Thoracic aorta (tissue), 2 donors: ENCODE data around the gene ITSN2. TPM values are rescaled to one million over a fixed set of nuclear protein-coding genes. Genes with fewer than 3 reads are reported as not detected.

Experiments used
- ATAC-seq: fragments of 150-250 bp; one replicate; pipeline ENCODE4 v1.8.0; 2017; ENCODE audit warnings: low read depth; ENCODE audit not compliant: insufficient number of reproducible peaks, low FRiP score
- DNase-seq: peaks from one replicate; pipeline ENCODE4 v3.0.0-alpha.2; 2020; ENCODE audit warnings: low spot score
- H3K27ac ChIP-seq, 2 donors: fragments of 200-600 bp; sonication (generic); 1 replicate in 1 of 2; 2 replicates in 1 of 2; pipeline ENCODE4 v1.5.1; 2016; ENCODE audit warnings: mild to moderate bottlenecking in 2 of 2, moderate library complexity in 2 of 2
- H3K27me3 ChIP-seq: fragments of 200-600 bp; sonication (generic); replicated peaks from 2 replicates; pipeline ENCODE4 v1.6.0; 2016; ENCODE audit warnings: mild to moderate bottlenecking; ENCODE audit not compliant: insufficient read depth
- H3K36me3 ChIP-seq: fragments of 200-600 bp; sonication (generic); one replicate; pipeline ENCODE4 v1.5.1; 2016
- H3K4me1 ChIP-seq, 2 donors: fragments of 200-600 bp; sonication (generic); 1 replicate in 1 of 2; 2 replicates in 1 of 2; pipeline versions ENCODE4 v1.5.1 to v1.6.0; 2016; ENCODE audit warnings: low read depth in 2 of 2, mild to moderate bottlenecking in 1 of 2; ENCODE audit not compliant: control insufficient read depth in 1 of 2
- H3K4me3 ChIP-seq: fragments of 200-600 bp; sonication (generic); 2 replicates; pipeline ENCODE4 v1.5.1; 2016; ENCODE audit warnings: mild to moderate bottlenecking
- H3K9me3 ChIP-seq: fragments of 200-600 bp; sonication (generic); 2 replicates; pipeline ENCODE4 v1.5.1; 2016
- total RNA-seq, 2 donors: library from RNA; depleted of rRNA; stranded (reverse); fragments of >200 nt; gene quantifications; one replicate each; pipeline versions ENCODE4 v1.1.0 to v1.2.3, GENCODE V29; 2016
- TF ChIP-seq, protein P1 (sequence below): fragments of 200-600 bp; sonication (generic); IDR thresholded peaks from one replicate; pipeline ENCODE4 v1.5.1; 2019; ENCODE audit warnings: antibody characterized with exemption

Gene ITSN2
- total RNA-seq, 2 donors from 2014 or later: 64.0 to 121 TPM

DNA sequence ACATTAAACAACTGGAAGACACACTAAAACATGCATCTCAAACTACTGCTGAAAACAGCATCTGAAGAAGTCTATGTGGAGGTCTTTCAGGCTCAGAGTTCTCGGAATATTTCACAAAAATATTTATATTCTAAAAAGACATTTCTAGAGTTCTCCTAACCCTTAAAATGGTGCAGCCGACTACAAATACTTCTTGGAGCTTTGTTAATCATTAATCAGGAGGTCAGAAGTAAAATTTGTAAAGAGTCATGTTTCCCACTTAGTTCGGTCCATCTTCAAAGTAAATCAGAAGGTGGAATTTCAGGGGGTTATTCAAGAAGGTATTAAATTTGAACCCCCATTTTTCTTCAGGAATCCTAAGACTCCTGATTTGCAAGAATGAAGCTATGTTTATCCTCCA lies 112.7 kb downstream of the ITSN2 start:
- TF ChIP-seq, protein P1, sequence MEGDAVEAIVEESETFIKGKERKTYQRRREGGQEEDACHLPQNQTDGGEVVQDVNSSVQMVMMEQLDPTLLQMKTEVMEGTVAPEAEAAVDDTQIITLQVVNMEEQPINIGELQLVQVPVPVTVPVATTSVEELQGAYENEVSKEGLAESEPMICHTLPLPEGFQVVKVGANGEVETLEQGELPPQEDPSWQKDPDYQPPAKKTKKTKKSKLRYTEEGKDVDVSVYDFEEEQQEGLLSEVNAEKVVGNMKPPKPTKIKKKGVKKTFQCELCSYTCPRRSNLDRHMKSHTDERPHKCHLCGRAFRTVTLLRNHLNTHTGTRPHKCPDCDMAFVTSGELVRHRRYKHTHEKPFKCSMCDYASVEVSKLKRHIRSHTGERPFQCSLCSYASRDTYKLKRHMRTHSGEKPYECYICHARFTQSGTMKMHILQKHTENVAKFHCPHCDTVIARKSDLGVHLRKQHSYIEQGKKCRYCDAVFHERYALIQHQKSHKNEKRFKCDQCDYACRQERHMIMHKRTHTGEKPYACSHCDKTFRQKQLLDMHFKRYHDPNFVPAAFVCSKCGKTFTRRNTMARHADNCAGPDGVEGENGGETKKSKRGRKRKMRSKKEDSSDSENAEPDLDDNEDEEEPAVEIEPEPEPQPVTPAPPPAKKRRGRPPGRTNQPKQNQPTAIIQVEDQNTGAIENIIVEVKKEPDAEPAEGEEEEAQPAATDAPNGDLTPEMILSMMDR: no peak
- ATAC-seq: no peak
- peaks cover 38% of the 10 kb centered on the region for H3K36me3 ChIP-seq
- H3K4me3 ChIP-seq: no peak overlapping the region
- DNase-seq: no peak
- H3K27ac ChIP-seq: no peak overlapping the region
- no peaks in the 10 kb centered on the region for H3K4me1 ChIP-seq
- no peaks in the 10 kb centered on the region for H3K9me3 ChIP-seq
- no peaks in the 10 kb centered on the region for H3K27me3 ChIP-seq

DNA sequence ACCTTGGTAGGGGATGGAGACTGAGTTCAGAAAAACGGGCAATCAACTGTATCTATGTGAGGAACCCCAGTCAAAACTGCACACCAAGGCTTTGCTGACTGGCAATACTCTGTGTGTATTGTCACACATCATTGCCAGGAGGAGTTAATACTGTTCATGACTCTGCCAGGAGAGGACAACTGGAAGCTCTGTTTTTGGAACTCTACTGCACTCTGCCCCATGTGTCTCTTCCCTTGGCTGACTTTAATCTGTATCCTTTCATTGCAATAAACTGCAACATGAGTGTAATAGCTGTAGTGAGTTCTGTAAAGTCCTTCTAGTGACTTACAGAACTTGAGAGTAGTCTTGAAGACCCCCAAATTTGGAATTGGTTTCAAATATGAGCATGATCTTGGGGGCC lies 113.2 kb downstream of the ITSN2 start:
- no peak for ATAC-seq
- H3K36me3 ChIP-seq: peaks cover 35% of the 10 kb centered on the region
- no peak overlapping the region for H3K4me3 ChIP-seq

DNA sequence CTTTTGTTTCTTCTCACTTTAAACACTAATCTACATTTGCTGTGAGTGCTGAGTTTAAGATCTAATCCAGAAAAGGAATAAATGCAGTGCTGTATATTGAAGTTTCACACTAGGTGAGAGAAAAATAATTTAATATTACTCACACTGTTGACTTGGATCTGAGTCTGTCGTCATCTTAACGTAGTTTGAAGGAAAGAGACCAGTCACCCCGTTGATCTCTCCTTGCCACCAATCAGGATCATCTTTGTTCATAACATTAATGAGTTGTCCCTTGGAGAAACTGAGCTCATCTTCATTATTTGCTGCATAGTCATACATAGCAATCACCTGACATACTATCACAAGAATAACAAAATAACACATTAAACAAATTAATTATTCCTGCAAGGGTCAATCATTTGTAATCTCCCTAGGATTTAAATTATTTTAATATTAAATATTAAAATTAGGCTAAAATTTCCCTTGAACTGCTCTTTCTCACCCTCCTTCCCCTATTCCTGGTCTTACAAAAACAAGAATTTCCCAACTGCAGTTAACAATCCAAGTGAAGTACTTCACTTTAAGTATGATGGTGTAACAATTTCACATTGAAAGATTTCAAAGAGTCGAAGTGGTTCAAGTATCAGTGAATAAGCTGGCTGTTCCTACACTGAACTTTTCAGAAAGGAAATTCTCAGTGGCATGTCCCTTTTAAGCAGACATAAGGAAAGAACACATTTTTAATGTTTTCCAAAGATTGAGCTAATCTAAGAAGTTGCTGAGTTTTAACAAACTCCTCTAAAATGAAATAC lies 114.2 kb downstream of the ITSN2 start:
- H3K4me1 ChIP-seq: no peaks in the 10 kb centered on the region

More for the DNA sequence above, 113.2 kb downstream of the ITSN2 start:
- no peak for DNase-seq
- TF ChIP-seq, protein P1: no peak
- no peaks in the 10 kb centered on the region for H3K4me1 ChIP-seq
- no peak overlapping the region for H3K27ac ChIP-seq
- H3K27me3 ChIP-seq: no peaks in the 10 kb centered on the region
- H3K9me3 ChIP-seq: no peaks in the 10 kb centered on the region

DNA sequence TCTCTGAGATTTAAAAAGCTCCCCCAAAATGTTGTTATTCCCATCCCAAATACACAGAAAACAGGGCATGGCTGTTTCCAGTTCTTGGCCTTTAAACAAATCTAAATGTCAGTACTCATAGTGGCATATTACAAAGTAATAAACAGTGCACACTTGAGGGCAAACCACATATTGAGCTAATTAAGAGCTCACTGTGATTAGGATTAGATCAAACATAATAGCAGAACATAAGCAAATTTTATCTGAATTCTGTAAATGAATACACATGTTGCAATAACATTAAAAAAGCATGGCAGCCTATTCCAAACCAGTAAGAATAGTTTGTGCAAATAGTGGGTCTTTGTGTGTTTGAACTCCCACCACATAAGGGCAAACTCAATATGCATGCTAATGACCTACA lies 118.8 kb downstream of the ITSN2 start:
- H3K27me3 ChIP-seq: no peaks in the 10 kb centered on the region
- ATAC-seq: no peak
- H3K36me3 ChIP-seq: peaks cover 23% of the 10 kb centered on the region
- H3K4me1 ChIP-seq: no peaks in the 10 kb centered on the region
- H3K4me3 ChIP-seq: no peak overlapping the region
- no peak overlapping the region for H3K27ac ChIP-seq
- no peak for DNase-seq
- H3K9me3 ChIP-seq: no peaks in the 10 kb centered on the region
- TF ChIP-seq, protein P1: no peak

More for the DNA sequence above, 114.2 kb downstream of the ITSN2 start:
- Histone ChIP-seq H3K36me3 (peaks cover 38% of the 10 kb centered on the region), H3K9me3 (no peaks in the 10 kb centered on the region), H3K27me3 (no peaks in the 10 kb centered on the region), H3K4me3 (no peak overlapping the region), H3K27ac (no peak overlapping the region)
- DNase-seq (no peak), ATAC-seq (no peak)
- TF ChIP-seq, protein P1: no peak

DNA sequence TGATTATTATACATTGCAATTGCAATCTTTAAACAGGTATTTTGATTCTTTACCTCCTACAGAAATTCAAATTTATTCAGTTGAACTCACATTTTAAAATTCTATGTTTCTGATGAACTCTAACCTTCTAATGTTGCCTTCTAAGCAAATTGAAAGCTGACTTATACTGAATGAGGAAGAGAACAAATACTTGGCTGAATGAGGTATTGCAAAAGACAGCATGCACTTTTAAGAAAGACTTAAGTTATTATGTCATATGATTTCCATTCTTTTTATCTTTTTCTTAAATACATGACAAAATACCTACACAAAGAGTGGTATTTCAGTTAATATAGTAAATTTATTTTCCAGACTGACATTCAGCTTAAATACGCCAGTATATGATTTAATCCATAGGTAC lies 120.8 kb downstream of the ITSN2 start:
- Histone ChIP-seq H3K27me3 (no peaks in the 10 kb centered on the region), H3K4me3 (no peak overlapping the region), H3K36me3 (peaks cover 17% of the 10 kb centered on the region), H3K9me3 (no peaks in the 10 kb centered on the region), H3K4me1 (no peaks in the 10 kb centered on the region), H3K27ac (no peak overlapping the region)
- ATAC-seq: no peak
- TF ChIP-seq, protein P1: no peak
- DNase-seq: no peak
